ENCODE data around the gene VASH1. TPM values are rescaled to one million over a fixed set of nuclear protein-coding genes. Genes with fewer than 3 reads are reported as not detected.

Gene VASH1
- total RNA-seq, 4 donors from 2014 or later, result 1.9 to 7.5 (median 3.6) TPM

DNA sequence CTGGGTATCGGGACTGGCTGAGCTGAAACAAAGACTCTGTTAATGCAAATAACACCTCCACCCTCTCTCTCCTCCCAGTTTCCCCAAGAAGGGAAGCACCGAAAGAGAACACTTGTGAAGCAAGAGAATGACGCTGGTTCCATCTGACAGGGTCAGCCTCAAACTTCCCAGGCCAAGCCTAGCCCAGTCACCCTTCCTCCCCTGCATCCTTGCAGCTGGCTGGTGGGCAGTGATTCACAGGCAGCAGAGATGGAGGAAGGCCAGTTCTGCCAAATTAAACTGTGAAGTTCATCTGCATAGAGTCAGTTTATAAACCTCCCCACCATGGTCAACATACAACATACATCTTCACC, 67.7 kb downstream of the VASH1 start:
- TF ChIP-seq EP300 (IDR thresholded peaks at IDR 0.05; ENCODE audit: low read depth) (no peak), POLR2AphosphoS5 (IDR thresholded peaks at IDR 0.05) (no peak), POLR2A (IDR thresholded peaks at IDR 0.05) (no peak)
- TF ChIP-seq, protein P1, sequence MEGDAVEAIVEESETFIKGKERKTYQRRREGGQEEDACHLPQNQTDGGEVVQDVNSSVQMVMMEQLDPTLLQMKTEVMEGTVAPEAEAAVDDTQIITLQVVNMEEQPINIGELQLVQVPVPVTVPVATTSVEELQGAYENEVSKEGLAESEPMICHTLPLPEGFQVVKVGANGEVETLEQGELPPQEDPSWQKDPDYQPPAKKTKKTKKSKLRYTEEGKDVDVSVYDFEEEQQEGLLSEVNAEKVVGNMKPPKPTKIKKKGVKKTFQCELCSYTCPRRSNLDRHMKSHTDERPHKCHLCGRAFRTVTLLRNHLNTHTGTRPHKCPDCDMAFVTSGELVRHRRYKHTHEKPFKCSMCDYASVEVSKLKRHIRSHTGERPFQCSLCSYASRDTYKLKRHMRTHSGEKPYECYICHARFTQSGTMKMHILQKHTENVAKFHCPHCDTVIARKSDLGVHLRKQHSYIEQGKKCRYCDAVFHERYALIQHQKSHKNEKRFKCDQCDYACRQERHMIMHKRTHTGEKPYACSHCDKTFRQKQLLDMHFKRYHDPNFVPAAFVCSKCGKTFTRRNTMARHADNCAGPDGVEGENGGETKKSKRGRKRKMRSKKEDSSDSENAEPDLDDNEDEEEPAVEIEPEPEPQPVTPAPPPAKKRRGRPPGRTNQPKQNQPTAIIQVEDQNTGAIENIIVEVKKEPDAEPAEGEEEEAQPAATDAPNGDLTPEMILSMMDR (IDR thresholded peaks at IDR 0.05), result no peak
- no peak for DNase-seq
- intact Hi-C loops (cut with DNase I; ENCODE audit: low total_unique reads) (no loop called here), in situ Hi-C loops (cut with MboI; ENCODE audit: low pct_ligation_motif_present in 1 of 4, low pct_unique_long_range_greater_than_20kb in 1 of 4, low sequenced_read_pairs in 3 of 4) (no loop called here)
- Histone ChIP-seq H3K4me3 (no peak overlapping the region), H3K27me3 (no peaks in the 10 kb centered on the region), H3K9me3 (no peaks in the 10 kb centered on the region), H3K4me1 (peaks cover 0 to 9% (median 0%) of the 10 kb centered on the region in 4 donors), H3K36me3 (no peaks in the 10 kb centered on the region), H3K27ac (peak overlapping the region in 2 of 4 donors; percentile 25 to 30)
- 69% methylated on average over 3 of the region's 3 CpGs; no CpG with 5 or more reads in 1 of the 2 donors for WGBS, 2 donors (ENCODE audit: low coverage in 1 of 2)

DNA sequence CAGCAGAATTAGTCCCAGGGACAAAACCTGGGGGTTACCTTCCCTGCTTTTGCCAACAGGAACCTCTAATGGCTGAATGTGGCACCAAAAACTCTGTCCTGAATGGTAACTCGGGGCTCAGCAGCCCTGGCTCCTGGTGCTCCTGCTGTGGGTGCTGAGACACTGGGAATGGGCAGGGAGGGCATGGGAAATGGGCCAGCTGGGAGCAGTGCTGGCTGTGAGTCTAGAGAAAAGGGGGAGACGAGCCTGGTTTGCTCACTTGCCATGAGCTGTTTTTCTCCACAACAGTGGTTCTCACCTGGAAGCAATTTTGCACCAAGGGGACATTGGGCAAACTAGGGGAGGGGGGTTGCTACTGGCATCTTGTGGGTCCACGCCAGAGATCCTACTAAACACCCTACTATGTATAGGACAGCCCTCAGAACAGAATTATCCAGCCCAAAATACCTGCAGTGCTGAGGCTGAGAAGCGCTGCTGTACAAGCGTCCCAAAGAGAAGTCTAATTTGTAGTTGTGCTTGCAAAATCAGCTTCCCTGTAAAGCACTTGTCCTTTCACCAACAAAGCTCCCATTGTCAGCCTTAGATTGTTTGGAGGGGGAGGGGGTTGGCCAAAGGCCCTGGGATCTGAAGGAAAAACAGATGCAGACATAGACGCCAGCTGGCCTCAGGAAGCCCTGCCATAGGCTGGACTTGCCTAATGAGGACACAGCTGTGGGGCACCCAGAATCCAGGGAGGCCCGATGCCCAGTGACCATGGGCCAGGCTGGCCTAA, 68.6 kb downstream of the VASH1 start:
- H3K4me3 ChIP-seq, result no peak overlapping the region
- in situ Hi-C loops (cut with MboI; ENCODE audit: low pct_ligation_motif_present in 1 of 4, low pct_unique_long_range_greater_than_20kb in 1 of 4, low sequenced_read_pairs in 3 of 4) (no loop called here), intact Hi-C loops (cut with DNase I; ENCODE audit: low total_unique reads) (no loop called here)
- TF ChIP-seq EP300 (IDR thresholded peaks at IDR 0.05; ENCODE audit: low read depth), result no peak
- TF ChIP-seq POLR2A (IDR thresholded peaks at IDR 0.05), result no peak
- TF ChIP-seq POLR2AphosphoS5 (IDR thresholded peaks at IDR 0.05), result no peak
- TF ChIP-seq, protein P1 (IDR thresholded peaks at IDR 0.05), result no peak
- peak overlapping the region in 2 of 4 donors; percentile 25 to 30 for H3K27ac ChIP-seq
- H3K27me3 ChIP-seq, result no peaks in the 10 kb centered on the region
- WGBS, 2 donors (ENCODE audit: low coverage in 1 of 2), result 38% methylated on average over 7 of the region's 7 CpGs; no CpG with 5 or more reads in 1 of the 2 donors
- no peaks in the 10 kb centered on the region for H3K9me3 ChIP-seq
- no peaks in the 10 kb centered on the region for H3K36me3 ChIP-seq
- no peak for DNase-seq
- H3K4me1 ChIP-seq, result peaks cover 0 to 9% (median 0%) of the 10 kb centered on the region in 4 donors

DNA sequence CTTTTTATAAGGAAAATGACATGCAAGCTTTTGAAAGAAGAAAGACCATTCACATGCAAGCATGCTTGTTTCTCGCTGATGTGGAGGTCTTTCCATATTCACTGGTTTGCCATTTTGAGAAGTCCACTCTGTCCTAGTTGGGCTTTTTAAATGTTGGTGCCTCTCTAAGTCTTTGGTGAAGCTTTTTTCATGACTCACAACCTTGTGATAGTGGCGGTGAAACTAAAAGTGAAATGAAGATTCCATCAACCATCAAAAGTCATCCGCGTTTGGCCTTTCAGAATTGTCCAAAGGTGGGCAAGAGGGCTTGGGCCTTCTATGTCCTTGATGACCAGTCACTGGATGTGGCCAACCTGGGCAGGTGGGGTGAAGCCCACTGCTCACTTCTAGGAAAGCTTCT, 69.3 kb downstream of the VASH1 start:
- H3K4me1 ChIP-seq, result peaks cover 0 to 9% (median 0%) of the 10 kb centered on the region in 4 donors
- WGBS, 2 donors (ENCODE audit: low coverage in 1 of 2), result 75 to 100% methylated on average over 1 to 4 of the region's 4 CpGs

DNA sequence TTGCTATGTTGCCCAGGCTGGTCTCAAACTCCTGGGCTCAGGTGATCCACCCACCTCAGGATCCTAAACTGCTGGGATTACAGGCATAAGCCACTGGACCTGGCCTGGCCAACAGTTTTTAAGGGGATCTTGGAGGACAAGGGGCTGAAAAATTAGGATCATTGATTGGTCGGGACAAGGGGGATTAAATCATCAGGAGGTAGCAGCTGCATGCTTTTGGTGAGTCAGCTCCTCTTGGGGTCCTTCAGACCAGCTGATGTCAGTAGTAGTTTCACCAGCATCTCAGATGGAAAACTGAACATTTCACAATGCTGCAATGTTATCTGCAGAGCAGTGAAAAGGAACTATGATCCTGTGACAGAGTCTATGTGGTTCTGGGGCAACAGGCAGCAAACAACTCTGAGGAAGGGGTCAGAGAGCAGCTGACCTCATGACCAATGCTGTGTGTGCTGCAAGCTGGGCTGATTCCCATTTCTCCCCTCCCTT, 71.3 kb downstream of the VASH1 start:
- TF ChIP-seq, protein P1 (IDR thresholded peaks at IDR 0.05), result no peak
- TF ChIP-seq POLR2A (IDR thresholded peaks at IDR 0.05), result no peak
- no peak for TF ChIP-seq EP300 (IDR thresholded peaks at IDR 0.05; ENCODE audit: low read depth)
- no peak for TF ChIP-seq POLR2AphosphoS5 (IDR thresholded peaks at IDR 0.05)
- Histone ChIP-seq H3K9me3 (no peaks in the 10 kb centered on the region), H3K27me3 (no peaks in the 10 kb centered on the region), H3K4me1 (peaks cover 0 to 5% (median 0%) of the 10 kb centered on the region in 4 donors), H3K4me3 (no peak overlapping the region), H3K36me3 (no peaks in the 10 kb centered on the region), H3K27ac (no peak overlapping the region)
- no peak for DNase-seq
- WGBS, 2 donors (ENCODE audit: low coverage in 1 of 2), result 32% methylated on average over 1 of the region's 1 CpG; no CpG with 5 or more reads in 1 of the 2 donors
- intact Hi-C loops (cut with DNase I; ENCODE audit: low total_unique reads) (no loop called here), in situ Hi-C loops (cut with MboI; ENCODE audit: low pct_ligation_motif_present in 1 of 4, low pct_unique_long_range_greater_than_20kb in 1 of 4, low sequenced_read_pairs in 3 of 4) (no loop called here)

More for the DNA sequence above, 69.3 kb downstream of the VASH1 start:
- no peak for DNase-seq
- intact Hi-C loops (cut with DNase I; ENCODE audit: low total_unique reads) (no loop called here), in situ Hi-C loops (cut with MboI; ENCODE audit: low pct_ligation_motif_present in 1 of 4, low pct_unique_long_range_greater_than_20kb in 1 of 4, low sequenced_read_pairs in 3 of 4) (no loop called here)
- Histone ChIP-seq H3K27me3 (no peaks in the 10 kb centered on the region), H3K4me3 (no peak overlapping the region), H3K27ac (peak overlapping the region in 1 of 4 donors; percentile 25), H3K9me3 (no peaks in the 10 kb centered on the region), H3K36me3 (no peaks in the 10 kb centered on the region)
- TF ChIP-seq POLR2AphosphoS5 (IDR thresholded peaks at IDR 0.05) (no peak), EP300 (IDR thresholded peaks at IDR 0.05; ENCODE audit: low read depth) (no peak), POLR2A (IDR thresholded peaks at IDR 0.05) (no peak)
- TF ChIP-seq, protein P1 (IDR thresholded peaks at IDR 0.05), result no peak

Other genes with a start within 250 kb of the VASH1 start
- gene ANGEL1, start 51.4 kb downstream of the VASH1 start, total RNA-seq, result 10 to 100 TPM in 2 of 4 donors, 1 to 10 TPM in 2; 8.9 to 17.5 (median 10.0) TPM
- gene LRRC74A, start 64.9 kb downstream of the VASH1 start, total RNA-seq, result not detected